H1 (cell line): ENCODE results near the gene CARD11. TPM values are rescaled to one million over a fixed set of nuclear protein-coding genes. Genes with fewer than 3 reads are reported as not detected.

Experiments used
- polyA plus RNA-seq, 7 experiments: library from polyadenylated mRNA; depleted of rRNA in 3 of 7; stranded (reverse) in 5 of 7; unstranded in 2 of 7; fragments of >200 nt in 5 of 7; fragments of 200-250 nt in 2 of 7; gene quantifications; 1 replicate in 5 of 7; 2 replicates in 1 of 7; 4 replicates in 1 of 7; pipeline versions ENCODE4 v1.2.1 to v1.2.3, GENCODE V29; 2011 to 2013; ENCODE audit warnings: missing spikeins in 2 of 7, mixed read lengths in 2 of 7
- total RNA-seq: library from RNA; stranded (reverse); fragmentation: NEBNext Ultra II Directional; extraction: Animal tissue kit (Norgen Biotek cat#: 25700); gene quantifications from 2 replicates; pipeline ENCODE4 v1.2.1, GENCODE V29; 2021

CARD11 gene
- total and polyA plus RNA-seq, 2 of the 8 experiments (the other 6 are each of a cell fraction or from before 2014, with no cell fraction given) = 12.6 to 29.8 TPM

Other genes starting within 250 kb of the CARD11 start
- 95.6 and 96.5 TPM in 2 replicates for gene GNA12, start 199.6 kb downstream of the CARD11 start, total RNA-seq
- gene GNA12, start 199.6 kb downstream of the CARD11 start, polyA plus RNA-seq (2011; rRNA removed) = 109 and 121 TPM in 2 replicates